Gastrocnemius medialis (tissue), 4 donors: ENCODE results near the gene SLC1A5. TPM values are rescaled to one million over a fixed set of nuclear protein-coding genes. Genes with fewer than 3 reads are reported as not detected.
"Not testable (repeated sequence)": the region's sequence is repeated elsewhere in the genome, so short reads cannot be mapped to it uniquely, and the experiment has no call there.

Experiments
- ATAC-seq, 2 donors: fragments of 150-250 bp; one replicate each; pipeline ENCODE4 v1.9.1; 2016
- DNase-seq, 2 donors: peaks; one replicate each; pipeline ENCODE4 v3.0.0-alpha.2; 2019
- H3K27ac ChIP-seq, 4 donors: fragments of 200-600 bp; sonication (generic); 1 replicate in 1 of 4; 2 replicates in 3 of 4; pipeline ENCODE4 v1.5.1; 2016 to 2018; ENCODE audit warnings: mild to moderate bottlenecking in 2 of 4, moderate library complexity in 1 of 4
- H3K27me3 ChIP-seq, 3 donors: fragments of 200-600 bp; sonication (generic) in 2 of 3; 1 replicate in 1 of 3; 2 replicates in 2 of 3; pipeline versions ENCODE4 v1.5.1 to v1.6.0; 2016 to 2019; ENCODE audit warnings: mild to moderate bottlenecking in 1 of 3, moderate library complexity in 1 of 3
- H3K36me3 ChIP-seq, 2 donors: fragments of 200-600 bp; sonication (generic) in 1 of 2; one replicate each; pipeline ENCODE4 v1.5.1; 2017 to 2018
- H3K4me1 ChIP-seq, 2 donors: fragments of 200-600 bp; sonication (generic) in 1 of 2; one replicate each; pipeline ENCODE4 v1.5.1; 2016 to 2017; ENCODE audit warnings: mild to moderate bottlenecking in 2 of 2
- H3K4me3 ChIP-seq, 4 donors: fragments of 200-600 bp; sonication (generic) in 3 of 4; 1 replicate in 1 of 4; 2 replicates in 3 of 4; pipeline ENCODE4 v1.5.1; 2016 to 2019; ENCODE audit warnings: mild to moderate bottlenecking in 2 of 4
- H3K9me3 ChIP-seq, 3 donors: fragments of 200-600 bp; sonication (generic) in 2 of 3; 1 replicate in 1 of 3; 2 replicates in 2 of 3; pipeline ENCODE4 v1.5.1; 2016 to 2019
- POLR2A ChIP-seq, 2 donors: fragments of 450-650 bp; IDR thresholded peaks; one replicate each; pipeline ENCODE4 v1.6.1; 2017; ENCODE audit warnings: antibody characterized with exemption in 2 of 2, mild to moderate bottlenecking in 2 of 2, moderate library complexity in 2 of 2
- in situ Hi-C, 4 donors: fragments of 200-750 bp; cut with MboI; loops; one replicate each; pipeline versions ENCODE4 v1.15.0 to v1.8.0; 2017; ENCODE audit warnings: low sequenced_read_pairs in 4 of 4
- intact Hi-C: fragments of 100-400 bp; cut with DNase I; formaldehyde crosslinking; loops from one replicate; pipeline ENCODE4 v1.15.1; 2023; ENCODE audit warnings: low total_unique reads
- total RNA-seq, 4 donors: library from RNA; depleted of rRNA; stranded (reverse); fragments of >200 nt; gene quantifications; one replicate each; pipeline versions ENCODE4 v1.1.0 to v1.2.3, GENCODE V29; 2016
- TF ChIP-seq, protein P1 (sequence below), 5 experiments: fragments of 450-650 bp in 3 of 5; fragments of 200-600 bp in 2 of 5; sonication (generic) in 2 of 5; IDR thresholded peaks in 4 of 5; conservative IDR thresholded peaks in 1 of 5; 1 replicate in 4 of 5; 2 replicates in 1 of 5; pipeline ENCODE4 v1.5.1; 2016 to 2019; ENCODE audit warnings: antibody characterized with exemption in 5 of 5, mild to moderate bottlenecking in 3 of 5, moderate library complexity in 3 of 5

Gene SLC1A5
- total RNA-seq, 4 donors from 2014 or later = 7.6 to 18.5 (median 10.7) TPM

DNA sequence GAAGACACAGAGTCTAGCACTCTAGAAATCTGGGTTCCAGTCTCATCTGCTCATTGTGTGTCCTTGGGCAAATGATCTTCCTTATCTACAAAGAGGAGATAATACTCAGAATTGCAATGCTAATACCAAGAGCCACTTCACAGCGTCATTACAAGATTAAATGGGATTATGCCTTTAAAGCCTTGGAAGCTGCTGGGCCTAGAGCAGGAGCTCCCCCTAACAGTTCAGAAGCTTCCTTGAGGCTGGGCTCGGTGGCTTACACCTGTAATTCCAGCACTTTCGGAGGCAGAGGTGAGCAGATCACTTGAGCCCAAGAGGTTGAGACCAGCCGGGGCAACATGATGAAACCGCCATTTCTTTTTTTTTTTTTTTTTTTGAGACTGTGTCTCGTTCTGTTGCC lies 34.7 kb upstream of the SLC1A5 start:
- no peaks in the 10 kb centered on the region for H3K36me3 ChIP-seq
- H3K4me3 ChIP-seq = no peak overlapping the region
- ATAC-seq = no peak
- in situ Hi-C loops (loop anchor here in 1 of 4 donors (10.0 kb wide), 1 partner anchor 58 kb away; no protein-coding TSS in a partner anchor), intact Hi-C loops (no loop called here)
- no peak for DNase-seq
- no peaks in the 10 kb centered on the region for H3K9me3 ChIP-seq
- no peak for TF ChIP-seq POLR2A (IDR thresholded peaks at IDR 0.05)
- TF ChIP-seq, protein P1, sequence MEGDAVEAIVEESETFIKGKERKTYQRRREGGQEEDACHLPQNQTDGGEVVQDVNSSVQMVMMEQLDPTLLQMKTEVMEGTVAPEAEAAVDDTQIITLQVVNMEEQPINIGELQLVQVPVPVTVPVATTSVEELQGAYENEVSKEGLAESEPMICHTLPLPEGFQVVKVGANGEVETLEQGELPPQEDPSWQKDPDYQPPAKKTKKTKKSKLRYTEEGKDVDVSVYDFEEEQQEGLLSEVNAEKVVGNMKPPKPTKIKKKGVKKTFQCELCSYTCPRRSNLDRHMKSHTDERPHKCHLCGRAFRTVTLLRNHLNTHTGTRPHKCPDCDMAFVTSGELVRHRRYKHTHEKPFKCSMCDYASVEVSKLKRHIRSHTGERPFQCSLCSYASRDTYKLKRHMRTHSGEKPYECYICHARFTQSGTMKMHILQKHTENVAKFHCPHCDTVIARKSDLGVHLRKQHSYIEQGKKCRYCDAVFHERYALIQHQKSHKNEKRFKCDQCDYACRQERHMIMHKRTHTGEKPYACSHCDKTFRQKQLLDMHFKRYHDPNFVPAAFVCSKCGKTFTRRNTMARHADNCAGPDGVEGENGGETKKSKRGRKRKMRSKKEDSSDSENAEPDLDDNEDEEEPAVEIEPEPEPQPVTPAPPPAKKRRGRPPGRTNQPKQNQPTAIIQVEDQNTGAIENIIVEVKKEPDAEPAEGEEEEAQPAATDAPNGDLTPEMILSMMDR (IDR thresholded peaks at IDR 0.05 in 4 of 5, conservative IDR thresholded peaks at IDR 0.05 in 1 of 5) = no peak
- H3K27me3 ChIP-seq = no peaks in the 10 kb centered on the region
- peaks cover 0 to 6% of the 10 kb centered on the region in 2 donors for H3K4me1 ChIP-seq
- H3K27ac ChIP-seq = no peak overlapping the region

DNA sequence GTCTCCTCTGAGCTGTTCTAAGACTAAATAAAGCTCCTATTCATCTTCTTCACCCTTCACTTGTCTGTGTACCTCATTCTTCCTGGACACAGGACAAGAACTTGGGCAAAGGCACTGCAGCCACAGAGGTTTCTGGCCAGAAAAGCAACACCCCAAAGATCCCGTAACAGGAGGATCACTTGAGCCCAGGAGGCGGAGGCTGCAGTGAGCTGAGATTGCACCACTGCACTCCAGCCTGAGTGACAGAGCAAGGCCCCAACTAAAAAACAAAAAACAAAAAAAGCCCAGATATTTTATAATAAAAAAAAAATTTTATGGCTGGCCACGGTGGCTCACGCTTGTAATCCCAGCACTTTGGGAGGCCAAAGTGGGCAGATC lies 34.0 kb upstream of the SLC1A5 start:
- H3K27ac ChIP-seq, H3K4me1 ChIP-seq, H3K36me3 ChIP-seq, intact Hi-C loops, DNase-seq, H3K4me3 ChIP-seq, H3K9me3 ChIP-seq, H3K27me3 ChIP-seq, ATAC-seq: not testable (repeated sequence)
- in situ Hi-C loops = loop anchor here in 1 of 4 donors (10.0 kb wide), 1 partner anchor 58 kb away; no protein-coding TSS in a partner anchor

DNA sequence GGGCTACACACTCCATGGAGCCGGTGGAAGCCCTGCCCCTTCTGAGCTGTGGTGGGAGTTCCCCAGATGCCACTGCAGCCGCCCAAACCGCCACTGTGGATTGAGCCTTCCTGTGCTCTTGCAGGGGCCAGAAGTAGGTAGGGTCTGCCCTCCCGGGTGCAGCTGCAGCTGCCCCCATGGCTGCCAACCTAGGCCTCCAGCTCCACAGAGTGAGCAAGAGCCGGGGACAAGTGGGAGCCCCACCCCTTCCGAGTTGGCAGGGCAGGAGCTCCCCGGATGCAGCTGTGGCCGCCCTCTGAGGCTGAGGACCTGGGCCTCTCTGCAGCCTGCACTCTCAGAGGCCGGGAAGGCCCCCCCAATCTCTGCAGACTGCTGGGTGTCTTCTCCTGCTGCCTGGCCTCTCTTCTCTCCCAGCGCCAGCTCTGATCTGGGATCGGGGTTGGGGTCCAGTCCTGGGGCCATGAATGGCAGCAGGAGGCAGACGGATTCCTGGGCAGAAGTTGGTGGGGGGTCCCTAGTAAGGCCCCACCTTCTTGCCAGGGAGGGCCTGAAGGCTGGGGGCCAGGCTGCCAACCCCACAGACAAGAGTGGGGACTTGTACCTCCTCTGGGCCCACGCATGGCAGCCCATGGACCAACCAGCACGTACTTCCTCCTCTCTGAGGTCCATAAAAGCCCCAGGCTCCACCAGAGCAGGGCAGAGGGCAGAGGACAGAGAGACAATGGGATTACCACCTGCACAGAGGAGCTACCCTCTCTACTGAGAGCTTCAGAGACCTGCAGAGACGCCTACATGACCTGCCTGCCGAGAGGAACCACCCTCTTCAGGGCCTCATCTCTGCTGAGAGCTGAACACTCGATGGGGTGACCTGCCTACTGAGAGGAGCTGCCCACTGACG lies 33.4 kb upstream of the SLC1A5 start:
- Histone ChIP-seq H3K4me3 (no peak overlapping the region), H3K36me3 (no peaks in the 10 kb centered on the region)
- no peak for DNase-seq

DNA sequence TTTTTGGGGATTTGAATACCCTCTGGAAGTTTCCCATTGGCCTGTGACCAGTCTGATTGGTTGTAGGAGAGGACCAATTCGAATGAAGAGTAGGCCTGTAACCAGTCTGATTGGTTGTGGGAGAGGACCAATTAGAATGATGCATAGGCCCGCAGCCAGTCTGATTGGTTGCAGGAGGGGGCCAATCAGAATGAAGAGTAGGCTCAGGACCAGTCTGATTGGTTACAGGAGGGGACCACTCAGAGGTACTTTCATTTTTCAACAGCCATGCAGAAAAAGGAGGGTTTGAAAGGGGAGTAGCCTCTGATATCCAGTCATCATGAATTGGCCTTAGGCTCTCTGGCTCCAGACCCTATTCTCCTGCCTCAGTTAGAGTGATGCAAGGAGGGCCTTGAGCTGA lies 30.4 kb upstream of the SLC1A5 start:
- Histone ChIP-seq H3K4me1 (no peaks in the 10 kb centered on the region), H3K4me3 (no peak overlapping the region), H3K9me3 (no peaks in the 10 kb centered on the region), H3K27me3 (no peaks in the 10 kb centered on the region), H3K36me3 (no peaks in the 10 kb centered on the region), H3K27ac (no peak overlapping the region)
- in situ Hi-C loops = no loop called here
- DNase-seq (no peak), ATAC-seq (no peak)
- intact Hi-C loops = no loop called here
- TF ChIP-seq, protein P1 (IDR thresholded peaks at IDR 0.05 in 4 of 5, conservative IDR thresholded peaks at IDR 0.05 in 1 of 5) = no peak
- no peak for TF ChIP-seq POLR2A (IDR thresholded peaks at IDR 0.05)

More for the DNA sequence above, 33.4 kb upstream of the SLC1A5 start:
- ATAC-seq = no peak
- intact Hi-C loops (no loop called here), in situ Hi-C loops (loop anchor here in 1 of 4 donors (10.0 kb wide), 1 partner anchor 57 kb away; no protein-coding TSS in a partner anchor)
- H3K27ac ChIP-seq = no peak overlapping the region
- H3K4me1 ChIP-seq = peaks cover 0 to 5% of the 10 kb centered on the region in 2 donors
- no peaks in the 10 kb centered on the region for H3K27me3 ChIP-seq
- H3K9me3 ChIP-seq = no peaks in the 10 kb centered on the region
- TF ChIP-seq, protein P1 (IDR thresholded peaks at IDR 0.05 in 4 of 5, conservative IDR thresholded peaks at IDR 0.05 in 1 of 5) = no peak
- no peak for TF ChIP-seq POLR2A (IDR thresholded peaks at IDR 0.05)

DNA sequence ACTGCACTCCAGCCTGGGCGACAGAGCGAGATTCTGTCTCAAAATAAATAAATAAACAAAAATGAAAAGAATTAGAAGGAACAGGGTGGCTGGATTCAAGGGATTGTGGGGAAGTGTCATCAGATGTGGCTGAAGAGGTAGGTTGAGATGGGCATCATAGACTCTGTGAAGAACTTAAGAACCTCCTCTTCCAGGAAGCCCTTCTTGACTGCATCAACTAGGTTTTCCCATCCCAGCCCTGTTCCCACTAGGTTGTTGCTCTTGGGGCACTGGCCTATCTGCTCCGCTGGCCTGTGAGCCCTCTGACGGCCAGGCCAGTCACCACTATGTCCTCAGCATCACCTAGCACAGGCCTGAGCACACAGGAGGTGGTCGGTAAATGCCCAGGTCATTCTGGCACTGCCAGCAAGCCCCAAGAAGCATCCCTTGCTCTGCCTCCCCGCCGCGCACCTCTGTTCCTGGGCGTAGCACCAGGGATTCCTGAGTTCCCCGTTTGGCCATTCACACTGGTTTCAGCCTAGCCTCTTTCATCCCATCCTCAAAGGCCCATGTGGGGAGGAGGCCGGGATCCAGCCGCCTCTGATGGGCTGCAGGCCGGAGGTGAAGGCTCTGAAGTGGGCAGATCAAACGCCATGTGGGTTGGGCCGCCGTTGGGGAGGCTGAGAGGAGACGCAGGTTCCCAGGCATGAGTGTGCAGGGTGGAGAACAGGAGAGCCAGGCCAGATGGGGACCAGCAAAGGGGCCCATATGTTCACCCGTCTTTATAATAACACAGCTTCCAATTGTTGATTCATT lies 27.6 kb upstream of the SLC1A5 start:
- TF ChIP-seq, protein P1 (IDR thresholded peaks at IDR 0.05 in 4 of 5, conservative IDR thresholded peaks at IDR 0.05 in 1 of 5) = no peak
- H3K4me3 ChIP-seq = no peak overlapping the region
- DNase-seq (no peak), ATAC-seq (no peak)
- H3K27me3 ChIP-seq = no peaks in the 10 kb centered on the region
- no peaks in the 10 kb centered on the region for H3K4me1 ChIP-seq
- intact Hi-C loops = no loop called here
- no peaks in the 10 kb centered on the region for H3K9me3 ChIP-seq
- in situ Hi-C loops = no loop called here
- no peak overlapping the region for H3K27ac ChIP-seq
- H3K36me3 ChIP-seq = no peaks in the 10 kb centered on the region
